PC-9 (cell line): Measurements from ENCODE around the gene EXOC1L. TPM values are rescaled to one million over a fixed set of nuclear protein-coding genes. Genes with fewer than 3 reads are reported as not detected.

Source experiments
- BruUV-seq: library from RNA; stranded (reverse); fragments of 400-500 nt; replicated peaks from 2 replicates; lab custom pipeline; 2021; lab: Mats Ljungman, UMichigan
- CTCF ChIA-PET: fragments of 300-600 bp; sonication (Branson Sonifier 250); formaldehyde crosslinking; loops from one replicate; lab custom pipeline; 2022; ENCODE audit warnings: antibody characterized with exemption; lab: Charles Lee
- POLR2A ChIA-PET: fragments of 300-600 bp; sonication (Branson Sonifier 250); formaldehyde crosslinking; loops from one replicate; lab custom pipeline; 2022; ENCODE audit warnings: antibody characterized with exemption; ENCODE audit not compliant: unreplicated experiment; lab: Charles Lee
- DNase-seq, 2 experiments: peaks; one replicate each; pipeline versions ENCODE4 v3.0.0 to v3.0.0-alpha.2; 2015 to 2022; ENCODE audit warnings: mixed read lengths in 1 of 2
- H2AFZ ChIP-seq: fragments of 200-600 bp; sonication (generic); 2 replicates; pipeline ENCODE4 v1.8.1; 2017; ENCODE audit warnings: antibody characterized with exemption
- H3F3A ChIP-seq: fragments of 200-600 bp; sonication (generic); 2 replicates; pipeline ENCODE4 v1.8.1; 2017; ENCODE audit warnings: antibody characterized with exemption, mild to moderate bottlenecking, low read depth; ENCODE audit not compliant: insufficient read depth
- H3K27ac ChIP-seq: fragments of 200-600 bp; sonication (generic); 2 replicates; pipeline ENCODE4 v1.6.1; 2016; ENCODE audit warnings: mixed run types
- H3K27me3 ChIP-seq: fragments of 200-600 bp; sonication (generic); 2 replicates; pipeline ENCODE4 v1.6.1; 2016; ENCODE audit warnings: low read depth, mixed run types; ENCODE audit not compliant: insufficient read depth
- H3K36me3 ChIP-seq: fragments of 200-600 bp; sonication (generic); 2 replicates; pipeline ENCODE4 v1.6.1; 2016; ENCODE audit warnings: low read depth, mixed run types
- H3K4me1 ChIP-seq: fragments of 200-600 bp; sonication (generic); replicated peaks from 2 replicates; pipeline ENCODE4 v1.6.1; 2016; ENCODE audit warnings: mixed run types; ENCODE audit not compliant: insufficient read depth
- H3K4me2 ChIP-seq: fragments of 200-600 bp; sonication (generic); 2 replicates; pipeline ENCODE4 v1.6.1; 2017; ENCODE audit warnings: mixed run types
- H3K4me3 ChIP-seq: fragments of 200-600 bp; sonication (generic); 2 replicates; pipeline ENCODE4 v1.6.1; 2016; ENCODE audit warnings: mixed run types
- H3K79me2 ChIP-seq: fragments of 200-600 bp; sonication (generic); 2 replicates; pipeline ENCODE4 v1.6.1; 2017; ENCODE audit warnings: low read depth, mixed run types
- H3K9me2 ChIP-seq: fragments of 200-600 bp; sonication (generic); 2 replicates; pipeline ENCODE4 v1.8.1; 2017; ENCODE audit warnings: mild to moderate bottlenecking; ENCODE audit not compliant: insufficient read depth
- H3K9me3 ChIP-seq: fragments of 200-600 bp; sonication (generic); 2 replicates; pipeline ENCODE4 v1.8.1; 2016; ENCODE audit warnings: low read depth; ENCODE audit not compliant: insufficient read depth
- H4K20me1 ChIP-seq: fragments of 200-600 bp; sonication (generic); 2 replicates; pipeline ENCODE4 v1.8.1; 2017; ENCODE audit not compliant: insufficient read depth
- EZH2 ChIP-seq: fragments of 200-600 bp; sonication (generic); IDR thresholded peaks from 2 replicates; pipeline ENCODE4 v1.8.0; 2017; ENCODE audit warnings: antibody characterized with exemption, low read depth
- intact Hi-C: fragments of 100-400 bp; cut with micrococcal nuclease; formaldehyde crosslinking; loops from one replicate; pipeline ENCODE4 v1.10.0; 2022; ENCODE audit not compliant: unreplicated experiment
- total RNA-seq: library from RNA; stranded (reverse); gene quantifications from 2 replicates; pipeline ENCODE4 v1.2.3, GENCODE V29; 2021
- TF ChIP-seq, protein P1 (sequence below): fragments of 200-600 bp; sonication (generic); conservative IDR thresholded peaks from 2 replicates; pipeline ENCODE4 v1.6.1; 2017; ENCODE audit warnings: mixed run types, antibody characterized with exemption, mild to moderate bottlenecking, moderate library complexity

The EXOC1L gene
- total RNA-seq, 1 experiment from 2014 or later, result not detected

GRCh38 chr4:55857586-55857985 lies 38.0 kb downstream of the EXOC1L start:
- peaks cover 13% of the 10 kb centered on the region for H3K4me1 ChIP-seq
- intact Hi-C loops, result no loop called here
- no peaks in the 10 kb centered on the region for H3K36me3 ChIP-seq
- ChIA-PET CTCF (no interaction called here), POLR2A (no interaction called here)
- no peak overlapping the region for H3K27ac ChIP-seq
- H3K27me3 ChIP-seq, result no peaks in the 10 kb centered on the region
- no peaks in the 10 kb centered on the region for H4K20me1 ChIP-seq
- H3K79me2 ChIP-seq, result peaks cover 33% of the 10 kb centered on the region
- no peaks in the 10 kb centered on the region for H3F3A ChIP-seq
- TF ChIP-seq, protein P1, sequence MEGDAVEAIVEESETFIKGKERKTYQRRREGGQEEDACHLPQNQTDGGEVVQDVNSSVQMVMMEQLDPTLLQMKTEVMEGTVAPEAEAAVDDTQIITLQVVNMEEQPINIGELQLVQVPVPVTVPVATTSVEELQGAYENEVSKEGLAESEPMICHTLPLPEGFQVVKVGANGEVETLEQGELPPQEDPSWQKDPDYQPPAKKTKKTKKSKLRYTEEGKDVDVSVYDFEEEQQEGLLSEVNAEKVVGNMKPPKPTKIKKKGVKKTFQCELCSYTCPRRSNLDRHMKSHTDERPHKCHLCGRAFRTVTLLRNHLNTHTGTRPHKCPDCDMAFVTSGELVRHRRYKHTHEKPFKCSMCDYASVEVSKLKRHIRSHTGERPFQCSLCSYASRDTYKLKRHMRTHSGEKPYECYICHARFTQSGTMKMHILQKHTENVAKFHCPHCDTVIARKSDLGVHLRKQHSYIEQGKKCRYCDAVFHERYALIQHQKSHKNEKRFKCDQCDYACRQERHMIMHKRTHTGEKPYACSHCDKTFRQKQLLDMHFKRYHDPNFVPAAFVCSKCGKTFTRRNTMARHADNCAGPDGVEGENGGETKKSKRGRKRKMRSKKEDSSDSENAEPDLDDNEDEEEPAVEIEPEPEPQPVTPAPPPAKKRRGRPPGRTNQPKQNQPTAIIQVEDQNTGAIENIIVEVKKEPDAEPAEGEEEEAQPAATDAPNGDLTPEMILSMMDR, result no peak
- TF ChIP-seq EZH2, result no peak
- no peaks in the 10 kb centered on the region for H3K9me3 ChIP-seq
- no peak overlapping the region for H3K4me3 ChIP-seq
- no peak overlapping the region for H3K4me2 ChIP-seq
- H2AFZ ChIP-seq, result no peak overlapping the region
- DNase-seq, result no peak
- BruUV-seq, result no TSS peak
- H3K9me2 ChIP-seq, result no peaks in the 10 kb centered on the region

DNA sequence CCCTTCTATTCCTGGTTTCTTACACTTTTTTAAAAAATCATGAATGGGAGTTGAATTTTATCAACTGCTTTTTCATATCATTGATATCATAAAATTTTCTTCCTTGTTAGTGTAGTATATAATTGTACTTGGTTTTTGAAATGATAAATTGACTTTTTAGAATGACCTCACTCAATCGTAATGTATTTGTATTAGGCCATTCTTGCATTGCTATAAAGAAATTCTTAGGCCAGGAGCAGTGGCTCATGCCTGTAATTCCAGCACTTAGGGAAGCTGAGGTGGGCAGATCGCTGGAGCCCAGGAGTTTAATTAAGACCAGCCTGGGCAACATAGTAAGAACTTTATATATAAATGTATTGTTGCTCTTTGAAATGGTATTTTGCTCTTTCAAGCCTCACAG lies 40.1 kb downstream of the EXOC1L start:
- no peak for DNase-seq
- Histone ChIP-seq H3K27me3 (no peaks in the 10 kb centered on the region), H2AFZ (no peak overlapping the region), H3K79me2 (peaks cover 24% of the 10 kb centered on the region), H3K4me2 (no peak overlapping the region), H3K9me2 (no peaks in the 10 kb centered on the region), H3K4me3 (no peak overlapping the region), H4K20me1 (no peaks in the 10 kb centered on the region), H3K27ac (no peak overlapping the region), H3K9me3 (no peaks in the 10 kb centered on the region), H3K36me3 (no peaks in the 10 kb centered on the region; the same call in 1 of the 2 replicates), H3F3A (no peaks in the 10 kb centered on the region), H3K4me1 (peaks cover 3% of the 10 kb centered on the region)
- BruUV-seq, result no TSS peak
- ChIA-PET POLR2A (no interaction called here), CTCF (no interaction called here)
- intact Hi-C loops, result loop anchor here (10.0 kb wide), 2 partner anchors 445 to 885 kb away; no protein-coding TSS in a partner anchor
- TF ChIP-seq, protein P1, result no peak
- no peak for TF ChIP-seq EZH2

GRCh38 chr4:55864577-55865223 lies 45.1 kb downstream of the EXOC1L start:
- no TSS peak for BruUV-seq
- Histone ChIP-seq H3K9me3 (no peaks in the 10 kb centered on the region), H3K36me3 (peaks cover 9% of the 10 kb centered on the region), H3K27me3 (no peaks in the 10 kb centered on the region), H4K20me1 (no peaks in the 10 kb centered on the region), H3K79me2 (no peaks in the 10 kb centered on the region), H2AFZ (no peak overlapping the region), H3K27ac (peak overlapping the region; percentile 76), H3K4me1 (peaks cover 27% of the 10 kb centered on the region), H3F3A (peaks cover 19% of the 10 kb centered on the region), H3K9me2 (no peaks in the 10 kb centered on the region), H3K4me2 (no peak overlapping the region), H3K4me3 (no peak overlapping the region)
- ChIA-PET POLR2A (no interaction called here), CTCF (no interaction called here)
- no peak for DNase-seq
- intact Hi-C loops, result loop anchor here (5.0 to 10.0 kb wide), 4 partner anchors 227 to 890 kb away; partner anchors contain the start of gene NMU
- no peak for TF ChIP-seq EZH2
- TF ChIP-seq, protein P1, result no peak
